Endothelial cell of umbilical vein (primary cell): ENCODE measurements around the gene DIS3L2. TPM values are rescaled to one million over a fixed set of nuclear protein-coding genes. Genes with fewer than 3 reads are reported as not detected.

ENCODE experiments used
- BruUV-seq: library from RNA; stranded (reverse); fragments of 400-500 nt; replicated peaks from 2 replicates; lab custom pipeline; 2021; lab: Mats Ljungman, UMichigan
- CTCF ChIA-PET: fragments of 300-600, 350-600 bp; sonication (Branson Sonifier 250); formaldehyde crosslinking; loops from one replicate; lab custom pipeline; 2021; ENCODE audit warnings: antibody characterized with exemption, inconsistent platforms; lab: Charles Lee
- POLR2A ChIA-PET: fragments of 300-600, 350-600 bp; sonication (Branson Sonifier 250); formaldehyde crosslinking; loops from one replicate; lab custom pipeline; 2021; ENCODE audit warnings: antibody characterized with exemption, inconsistent platforms; lab: Charles Lee
- DNase-seq: peaks from one replicate; pipeline ENCODE4 v3.0.0-alpha.2; 2011; ENCODE audit warnings: low read depth, low spot score
- FAIRE-seq: peaks from 2 replicates; lab custom pipeline; 2011; peaks lifted over from hg19 to GRCh38; lab: Jason Lieb, UNC
- H2AFZ ChIP-seq: 2 replicates; pipeline ENCODE4 v1.6.0; 2012; ENCODE audit warnings: low read depth, low read length, control low read depth, inconsistent platforms
- H3K27ac ChIP-seq: 2 replicates; pipeline ENCODE4 v1.5.1; 2011; ENCODE audit warnings: low read depth, mild to moderate bottlenecking, control low read depth, low read length, moderate library complexity; ENCODE audit not compliant: insufficient read depth
- H3K27me3 ChIP-seq, 2 experiments: 2 replicates each; pipeline versions ENCODE4 v1.6.0 to v1.6.1; 2011; ENCODE audit warnings: low read length in 2 of 2, mixed read lengths in 1 of 2; ENCODE audit not compliant: control insufficient read depth in 2 of 2, insufficient read depth in 2 of 2
- H3K36me3 ChIP-seq, 2 experiments: 2 replicates in 1 of 2; 3 replicates in 1 of 2; pipeline ENCODE4 v1.5.1; 2011; ENCODE audit warnings: low read length in 2 of 2, mild to moderate bottlenecking in 1 of 2, moderate library complexity in 1 of 2; ENCODE audit not compliant: control insufficient read depth in 2 of 2, insufficient read depth in 2 of 2; ENCODE audit errors: extremely low read depth in 1 of 2
- H3K4me1 ChIP-seq: 3 replicates; pipeline ENCODE4 v1.5.1; 2011; ENCODE audit warnings: mild to moderate bottlenecking, low read length; ENCODE audit not compliant: control insufficient read depth, insufficient read depth; ENCODE audit errors: extremely low read depth
- H3K4me2 ChIP-seq: 2 replicates; pipeline ENCODE4 v1.6.1; 2011; ENCODE audit warnings: low read length, control low read depth, mixed read lengths; ENCODE audit not compliant: insufficient read depth
- H3K4me3 ChIP-seq, 3 experiments: fragments of 200-600 bp in 1 of 3; sonication (generic), shearing (Covaris generic) in 1 of 3; replicated peaks in 1 of 3; 2 replicates each; pipeline ENCODE4 v1.5.1; 2011 to 2016; ENCODE audit warnings: control low read depth in 3 of 3, low read length in 3 of 3, mild to moderate bottlenecking in 2 of 3, inconsistent platforms in 1 of 3, low read depth in 1 of 3, moderate library complexity in 1 of 3; ENCODE audit not compliant: insufficient read depth in 1 of 3
- H3K79me2 ChIP-seq: 2 replicates; pipeline ENCODE4 v1.6.0; 2012; ENCODE audit warnings: low read length, inconsistent platforms; ENCODE audit not compliant: control insufficient read depth, insufficient read depth
- H3K9ac ChIP-seq: replicated peaks from 2 replicates; pipeline ENCODE3; 2011; ENCODE audit warnings: low read length, control low read depth; ENCODE audit not compliant: insufficient read depth; ENCODE audit errors: extremely low read depth
- H3K9me1 ChIP-seq: replicated peaks from 3 replicates; pipeline ENCODE4 v1.6.0; 2011; ENCODE audit warnings: mild to moderate bottlenecking, low read length; ENCODE audit not compliant: control insufficient read depth, insufficient read depth; ENCODE audit errors: extremely low read depth
- H3K9me3 ChIP-seq: replicated peaks from 2 replicates; pipeline ENCODE4 v1.5.1; 2012; ENCODE audit warnings: low read length, inconsistent platforms; ENCODE audit not compliant: control insufficient read depth, insufficient read depth
- H4K20me1 ChIP-seq: replicated peaks from 2 replicates; pipeline ENCODE3; 2011; ENCODE audit warnings: mild to moderate bottlenecking, low read length; ENCODE audit not compliant: control insufficient read depth, insufficient read depth; ENCODE audit errors: extremely low read depth
- CTCF ChIP-seq, 2 donors: IDR thresholded peaks; 1 replicate in 1 of 2; 2 replicates in 1 of 2; pipeline ENCODE4 v1.5.1; 2011; ENCODE audit warnings: low read length in 2 of 2, mild to moderate bottlenecking in 2 of 2, moderate library complexity in 2 of 2, control low read depth in 1 of 2, inconsistent platforms in 1 of 2, low read depth in 1 of 2; ENCODE audit not compliant: insufficient read depth in 1 of 2; ENCODE audit errors: extremely low read depth in 1 of 2
- EZH2 ChIP-seq: IDR thresholded peaks from 2 replicates; pipeline ENCODE4 v1.6.1; 2012; ENCODE audit warnings: borderline replicate concordance, low read depth, mild to moderate bottlenecking, moderate library complexity, low read length, inconsistent platforms; ENCODE audit not compliant: severe bottlenecking
- FOS ChIP-seq: IDR thresholded peaks from 2 replicates; pipeline ENCODE4 v1.6.1; 2011; ENCODE audit warnings: mild to moderate bottlenecking, low read length, moderate library complexity, borderline replicate concordance; ENCODE audit not compliant: insufficient read depth
- GATA2 ChIP-seq: IDR thresholded peaks from 2 replicates; pipeline ENCODE4 v1.7.0; 2011; ENCODE audit warnings: low read depth, mild to moderate bottlenecking, moderate library complexity, mixed read lengths, low read length; ENCODE audit not compliant: insufficient read length, insufficient read depth
- JUN ChIP-seq: IDR thresholded peaks from 2 replicates; pipeline ENCODE4 v1.6.1; 2011; ENCODE audit warnings: borderline replicate concordance, low read depth; ENCODE audit not compliant: insufficient read length, insufficient read depth
- MAX ChIP-seq: IDR thresholded peaks from 2 replicates; pipeline ENCODE4 v1.6.1; 2011; ENCODE audit not compliant: insufficient read depth, insufficient read length
- MYC ChIP-seq: IDR thresholded peaks from one replicate; pipeline ENCODE4 v1.6.1; 2011; ENCODE audit warnings: mild to moderate bottlenecking, low read depth, low read length
- POLR2A ChIP-seq: IDR thresholded peaks from 2 replicates; pipeline ENCODE4 v1.6.1; 2012; ENCODE audit warnings: low read depth, mild to moderate bottlenecking, control low read depth, low read length
- POLR2AphosphoS5 ChIP-seq: IDR thresholded peaks from 2 replicates; pipeline ENCODE4 v1.6.1; 2012; ENCODE audit warnings: low read depth, mild to moderate bottlenecking, control low read depth, low read length, moderate library complexity; ENCODE audit not compliant: insufficient read depth
- dilution Hi-C: fragments of 300-500 bp; cut with MboI; formaldehyde crosslinking; loops from one replicate; pipeline ENCODE4 v1.15.0; 2019; ENCODE audit warnings: low sequenced_read_pairs; ENCODE audit not compliant: extremely low pct_ligation_motif_present
- intact Hi-C: fragments of 100-400 bp; cut with micrococcal nuclease; formaldehyde crosslinking; loops from one replicate; pipeline ENCODE4 v1.10.0; 2022
- polyA plus RNA-seq, 4 experiments: library from polyadenylated mRNA; depleted of rRNA in 3 of 4; stranded (reverse) in 3 of 4; unstranded in 1 of 4; fragments of >200 nt; gene quantifications; 2 replicates each; pipeline versions ENCODE4 v1.2.1 to v1.2.3, GENCODE V29; 2011 to 2012; ENCODE audit warnings: missing spikeins in 1 of 4
- total RNA-seq: library from RNA; stranded (reverse); gene quantifications from 2 replicates; pipeline ENCODE4 v1.2.3, GENCODE V29; 2021

DIS3L2 gene
- total and polyA plus RNA-seq, 2 donors (not counting 3 experiments of a cell fraction or from before 2014, with no cell fraction given), result 14.6 to 31.2 TPM

- Histone ChIP-seq H3K9ac (no peak overlapping the region), H3K9me3 (no peaks in the 10 kb centered on the region), H3K27me3 (no peaks in the 10 kb centered on the region), H3K36me3 (no peaks in the 10 kb centered on the region), H3K4me3 (no peak overlapping the region), H3K4me2 (no peak overlapping the region), H3K9me1 (no peaks in the 10 kb centered on the region), H2AFZ (no peak overlapping the region), H3K79me2 (no peaks in the 10 kb centered on the region), H3K4me1 (peaks cover 3% of the 10 kb centered on the region), H4K20me1 (no peaks in the 10 kb centered on the region), H3K27ac (no peak overlapping the region)
- DNase-seq, result no peak
- ChIA-PET POLR2A (no interaction called here), CTCF (no interaction called here)
- no TSS peak for BruUV-seq
- FAIRE-seq, result no peak
- dilution Hi-C loops (no loop called here), intact Hi-C loops (no loop called here)
- no peak for TF ChIP-seq CTCF (IDR thresholded peaks at IDR 0.05; ENCODE audit: extremely low read depth in 1 of 2, insufficient read depth in 1 of 2, low read depth in 1 of 2, low read length in 2 of 2)
- no peak for TF ChIP-seq EZH2
- no peak for TF ChIP-seq GATA2
- TF ChIP-seq MYC, result no peak
- no peak for TF ChIP-seq POLR2AphosphoS5
- TF ChIP-seq POLR2A, result no peak
- no peak for TF ChIP-seq FOS
- TF ChIP-seq MAX, result no peak
- TF ChIP-seq JUN, result no peak
These were observed 241.8 kb downstream of the DIS3L2 start for GRCh38 chr2:232203166-232203891.
